Esophagus (tissue), 2 donors: ENCODE measurements around the gene OR6K2. TPM values are rescaled to one million over a fixed set of nuclear protein-coding genes. Genes with fewer than 3 reads are reported as not detected.

Experiments used
- H3K27ac ChIP-seq, 2 donors: one replicate each; pipeline ENCODE4 v1.5.1; 2013; ENCODE audit warnings: low read depth in 2 of 2, mild to moderate bottlenecking in 2 of 2, inconsistent platforms in 1 of 2, low read length in 1 of 2, moderate library complexity in 1 of 2
- H3K27me3 ChIP-seq, 2 donors: one replicate each; pipeline ENCODE4 v1.6.1; 2013; ENCODE audit warnings: low read length in 2 of 2, control low read depth in 1 of 2, mild to moderate bottlenecking in 1 of 2; ENCODE audit not compliant: insufficient read depth in 2 of 2, control insufficient read depth in 1 of 2
- H3K36me3 ChIP-seq, 2 donors: one replicate each; pipeline ENCODE4 v1.6.1; 2013; ENCODE audit warnings: low read length in 1 of 2; ENCODE audit not compliant: control insufficient read depth in 2 of 2, insufficient read depth in 2 of 2
- H3K4me1 ChIP-seq, 2 donors: one replicate each; pipeline ENCODE4 v1.6.1; 2013; ENCODE audit warnings: low read length in 1 of 2; ENCODE audit not compliant: control insufficient read depth in 2 of 2, insufficient read depth in 2 of 2
- H3K4me3 ChIP-seq, 2 donors: one replicate each; pipeline ENCODE4 v1.5.1; 2013; ENCODE audit warnings: low read length in 2 of 2, mild to moderate bottlenecking in 2 of 2, low read depth in 1 of 2, moderate library complexity in 1 of 2
- H3K9me3 ChIP-seq, 2 donors: one replicate each; pipeline ENCODE4 v1.6.1; 2013; ENCODE audit warnings: mild to moderate bottlenecking in 2 of 2, low read depth in 1 of 2, low read length in 1 of 2, moderate library complexity in 1 of 2; ENCODE audit not compliant: control insufficient read depth in 2 of 2, insufficient read depth in 1 of 2
- WGBS, 2 donors: extraction: QIAGEN DNeasy Blood & Tissue Kit; methylation state at CpG; one replicate each; pipeline ENCODE4 v1.1.7; 2013; 5-methylcytosine and 5-hydroxymethylcytosine counted together
- polyA plus RNA-seq, 2 donors: library from polyadenylated mRNA; stranded (reverse); fragments of 200-250 nt; gene quantifications; one replicate each; pipeline ENCODE4 v1.2.3, GENCODE V29; 2013
- donor health status: healthy with polysubstance abuse.
- donor health status: Bipolar disorder and iron deficiency.

Gene OR6K2
- polyA plus RNA-seq, 2 donors = not detected

- 63 to 66% methylated on average over 6 of the region's 6 CpGs for WGBS, 2 donors
- H3K27ac ChIP-seq = no peak overlapping the region
- H3K9me3 ChIP-seq = no peaks in the 10 kb centered on the region
- no peaks in the 10 kb centered on the region for H3K27me3 ChIP-seq
- no peak overlapping the region for H3K4me3 ChIP-seq
- no peaks in the 10 kb centered on the region for H3K36me3 ChIP-seq
- H3K4me1 ChIP-seq = no peaks in the 10 kb centered on the region
Observed at GRCh38 chr1:158654571-158654970, 45.9 kb downstream of the OR6K2 start.

DNA sequence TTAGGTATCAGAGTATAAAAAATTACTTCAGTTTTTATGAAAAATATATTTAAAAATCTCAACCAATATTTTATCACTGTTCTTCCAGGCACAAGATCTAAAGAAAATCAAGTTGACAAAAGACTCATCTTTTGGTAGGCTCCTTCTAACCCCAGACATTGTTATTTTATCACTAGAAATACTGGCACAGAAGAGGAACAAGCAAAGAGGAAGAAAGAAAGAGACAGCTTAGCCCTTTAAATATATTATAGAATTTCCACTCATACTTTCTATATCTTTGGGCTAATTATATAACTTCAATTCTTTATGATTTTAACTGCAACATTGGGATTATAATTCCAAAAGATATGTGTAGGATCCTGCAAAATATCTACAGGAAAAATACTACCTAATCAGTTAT lies 46.4 kb downstream of the OR6K2 start:
- Histone ChIP-seq H3K9me3 (no peaks in the 10 kb centered on the region), H3K4me1 (no peaks in the 10 kb centered on the region), H3K27me3 (no peaks in the 10 kb centered on the region), H3K36me3 (no peaks in the 10 kb centered on the region), H3K27ac (no peak overlapping the region), H3K4me3 (no peak overlapping the region)

DNA sequence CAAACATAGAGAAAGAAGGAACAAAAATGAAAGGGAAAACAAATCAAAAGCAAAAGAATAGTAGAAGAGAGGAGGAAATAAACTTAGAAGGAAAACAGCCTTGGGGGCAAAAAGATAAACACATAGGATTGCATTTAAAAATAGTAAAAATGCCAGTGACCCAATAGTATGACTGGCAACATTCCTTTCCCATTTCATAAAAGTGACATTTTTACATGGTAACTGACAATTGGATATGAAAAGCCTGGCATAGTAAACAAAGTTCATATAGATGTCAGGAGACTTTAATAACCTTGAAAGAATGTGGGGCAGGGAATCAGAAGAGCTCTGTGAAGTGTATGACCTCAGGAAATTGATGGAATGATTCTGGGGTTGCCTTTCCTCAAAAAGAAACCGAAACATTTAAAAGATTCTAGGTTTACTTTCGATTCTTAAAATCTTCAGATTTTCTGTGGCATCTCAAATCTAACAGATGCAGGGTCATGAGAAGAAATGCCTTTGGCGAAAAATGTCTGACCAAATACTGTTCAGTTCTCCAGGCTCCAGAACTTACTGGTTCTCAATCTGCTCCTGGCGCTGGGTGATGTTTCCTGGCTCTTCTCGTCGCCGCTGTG lies 47.6 kb downstream of the OR6K2 start:
- WGBS, 2 donors = 85 to 89% methylated on average over 7 of the region's 7 CpGs
- no peaks in the 10 kb centered on the region for H3K4me1 ChIP-seq
- no peaks in the 10 kb centered on the region for H3K27me3 ChIP-seq
- H3K27ac ChIP-seq = no peak overlapping the region
- H3K36me3 ChIP-seq = no peaks in the 10 kb centered on the region
- no peaks in the 10 kb centered on the region for H3K9me3 ChIP-seq
- H3K4me3 ChIP-seq = no peak overlapping the region

Other genes starting within 250 kb of the OR6K2 start
- gene OR10K1, start 238.8 kb downstream of the OR6K2 start, polyA plus RNA-seq = not detected
- gene OR10R2, start 228.4 kb downstream of the OR6K2 start, polyA plus RNA-seq = not detected
- not detected for gene OR6Y1, start 146.2 kb downstream of the OR6K2 start, polyA plus RNA-seq
- not detected for gene OR6P1, start 130.1 kb downstream of the OR6K2 start, polyA plus RNA-seq
- not detected for gene OR10X1, start 120.8 kb downstream of the OR6K2 start, polyA plus RNA-seq
- not detected for gene OR10Z1, start 95.4 kb downstream of the OR6K2 start, polyA plus RNA-seq
- gene SPTA1, start 13.9 kb downstream of the OR6K2 start, polyA plus RNA-seq = under 1 TPM in 1 of 2 donors, not detected in 1; 0.04 TPM
- gene OR6K3, start 20.1 kb upstream of the OR6K2 start, polyA plus RNA-seq = not detected
- not detected for gene OR6K6, start 54.1 kb upstream of the OR6K2 start, polyA plus RNA-seq
- gene OR6N1, start 71.5 kb upstream of the OR6K2 start, polyA plus RNA-seq = not detected
- not detected for gene OR6N2, start 80.6 kb upstream of the OR6K2 start, polyA plus RNA-seq
- under 1 TPM; 0.49 to 0.93 TPM for gene MNDA, start 130.7 kb upstream of the OR6K2 start, polyA plus RNA-seq
- under 1 TPM; 0.28 to 0.31 TPM for gene PYHIN1, start 230.9 kb upstream of the OR6K2 start, polyA plus RNA-seq